ENCODE data around the gene SLC7A1. TPM values are rescaled to one million over a fixed set of nuclear protein-coding genes. Genes with fewer than 3 reads are reported as not detected.

SLC7A1 gene
- total and polyA plus RNA-seq, 2 donors, result 3.6 to 4.6 TPM

DNA sequence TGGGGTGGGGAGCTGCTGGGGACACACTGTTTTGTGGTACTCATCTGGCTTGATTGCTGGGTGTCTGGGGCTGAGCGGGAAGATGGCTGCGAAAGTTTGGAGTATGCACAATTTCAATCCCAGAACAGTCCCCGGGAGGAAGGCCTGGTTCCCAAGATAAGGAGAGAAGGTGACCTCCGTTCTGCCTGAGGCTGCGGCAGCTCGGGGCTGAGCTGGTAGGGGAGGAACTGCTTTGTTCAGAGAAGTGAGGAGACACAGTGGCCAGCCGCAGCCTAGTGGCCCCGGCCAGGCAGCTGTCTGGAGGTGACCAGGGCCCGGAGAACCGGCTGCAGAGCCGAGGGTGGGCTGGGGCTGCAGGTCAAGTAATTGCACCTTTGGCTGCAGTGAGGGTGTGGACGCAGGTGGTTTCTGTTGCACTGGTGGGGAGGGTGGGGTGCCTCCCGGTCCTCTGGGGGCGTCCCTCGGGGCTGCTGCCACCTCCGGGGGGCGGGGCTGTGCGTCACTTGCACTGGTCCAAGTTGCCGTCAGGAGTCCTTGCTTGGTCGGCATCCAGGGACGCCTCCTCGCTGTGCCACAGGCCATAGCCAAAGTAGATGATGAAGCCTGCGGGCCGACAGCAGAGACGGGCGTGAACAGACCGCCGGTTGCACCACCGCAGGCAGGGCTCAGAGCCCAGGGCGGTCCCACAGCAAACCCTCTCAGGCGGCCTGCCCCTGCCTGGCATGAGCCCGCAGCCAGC, 81.3 kb downstream of the SLC7A1 start:
- Histone ChIP-seq H3K4me3 (ENCODE audit: low read length in 2 of 2) (no peak overlapping the region), H3K36me3 (ENCODE audit: control insufficient read depth in 2 of 2, insufficient read depth in 2 of 2, low read length in 1 of 2) (peaks cover 46 to 57% of the 10 kb centered on the region in 2 donors), H3K27me3 (ENCODE audit: control insufficient read depth in 2 of 2, insufficient read depth in 1 of 2, low read length in 1 of 2) (no peaks in the 10 kb centered on the region), H3K9me3 (ENCODE audit: control insufficient read depth in 2 of 2, insufficient read depth in 1 of 2, low read length in 1 of 2) (no peaks in the 10 kb centered on the region), H3K4me1 (ENCODE audit: control insufficient read depth in 2 of 2, insufficient read depth in 2 of 2, low read length in 2 of 2) (no peaks in the 10 kb centered on the region), H3K27ac (ENCODE audit: low read depth in 1 of 2, low read length in 1 of 2) (no peak overlapping the region)
- 97% methylated on average over 32 of the region's 32 CpGs for WGBS
- DNase-seq (ENCODE audit: low read depth in 6 of 9, low spot score in 9 of 9), result no peak

DNA sequence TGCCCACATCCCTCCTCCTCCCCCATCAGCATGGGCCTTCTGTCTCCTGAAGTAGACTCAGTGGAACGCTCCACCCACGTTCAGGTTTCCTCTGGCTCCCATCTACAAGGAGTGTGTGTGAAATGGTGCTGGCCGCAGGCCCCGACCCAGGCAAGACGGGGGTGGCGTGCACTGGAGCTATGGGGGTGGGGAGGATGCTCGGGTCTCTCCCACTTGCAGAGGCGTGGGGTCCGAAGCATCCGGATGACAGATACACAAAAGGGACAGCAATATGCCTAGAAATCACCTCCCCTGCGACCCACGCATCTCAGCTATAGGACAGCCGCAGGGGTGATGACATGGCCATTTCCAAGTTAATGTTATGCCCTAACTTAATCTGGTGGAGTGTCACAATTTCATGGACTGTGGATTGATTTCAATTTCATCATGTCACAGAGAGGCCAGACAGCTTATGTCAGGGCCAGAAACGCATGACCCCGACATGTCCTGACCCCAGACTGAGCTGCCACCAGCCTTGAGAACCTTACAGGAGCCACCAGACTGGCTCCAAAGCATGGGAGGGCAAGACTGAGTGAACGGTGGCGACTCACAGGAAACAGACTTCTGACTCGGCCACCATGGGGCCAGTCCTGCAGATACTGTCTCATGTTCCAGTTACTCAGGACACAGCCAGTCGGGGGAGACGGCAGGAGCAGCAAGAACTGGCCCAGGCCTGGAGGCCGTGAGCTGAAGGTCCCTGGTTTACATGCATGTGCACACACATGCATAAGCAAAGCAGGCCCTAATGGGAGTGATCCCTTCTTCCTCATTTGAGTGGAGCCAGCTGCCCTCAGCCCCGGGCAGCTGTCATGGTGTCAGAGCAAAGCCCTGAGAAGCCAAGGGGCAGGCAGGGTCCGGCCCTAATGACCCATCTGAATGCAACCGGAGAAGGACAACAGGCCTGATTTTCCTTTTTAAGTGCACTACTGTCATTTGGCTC, 82.2 kb downstream of the SLC7A1 start:
- H3K9me3 ChIP-seq (ENCODE audit: control insufficient read depth in 2 of 2, insufficient read depth in 1 of 2, low read length in 1 of 2), result no peaks in the 10 kb centered on the region
- H3K36me3 ChIP-seq (ENCODE audit: control insufficient read depth in 2 of 2, insufficient read depth in 2 of 2, low read length in 1 of 2), result peaks cover 43 to 51% of the 10 kb centered on the region in 2 donors
- H3K27ac ChIP-seq (ENCODE audit: low read depth in 1 of 2, low read length in 1 of 2), result no peak overlapping the region
- 97% methylated on average over 24 of the region's 24 CpGs for WGBS
- H3K4me1 ChIP-seq (ENCODE audit: control insufficient read depth in 2 of 2, insufficient read depth in 2 of 2, low read length in 2 of 2), result no peaks in the 10 kb centered on the region
- H3K4me3 ChIP-seq (ENCODE audit: low read length in 2 of 2), result no peak overlapping the region
- no peak for DNase-seq (ENCODE audit: low read depth in 6 of 9, low spot score in 9 of 9)
- H3K27me3 ChIP-seq (ENCODE audit: control insufficient read depth in 2 of 2, insufficient read depth in 1 of 2, low read length in 1 of 2), result no peaks in the 10 kb centered on the region

DNA sequence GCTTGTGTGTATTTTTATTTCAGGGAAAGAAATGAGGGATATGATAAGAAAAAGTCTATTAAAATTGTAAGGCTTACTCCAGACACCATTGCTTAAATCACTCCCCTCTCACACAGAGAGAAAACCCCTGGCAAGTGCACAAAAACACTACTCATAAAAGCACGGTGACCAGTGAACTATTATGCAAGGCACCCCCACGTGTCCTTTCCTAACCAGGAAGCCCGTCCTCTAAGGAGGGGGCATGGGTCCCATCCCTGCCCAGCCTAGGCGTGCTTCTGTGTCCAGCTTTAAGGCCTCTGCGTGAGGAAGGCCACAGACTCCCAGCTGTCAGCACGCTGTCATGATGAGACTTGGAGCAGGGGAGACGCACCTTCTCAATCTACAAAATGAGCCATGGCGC, 83.5 kb downstream of the SLC7A1 start:
- Histone ChIP-seq H3K4me3 (ENCODE audit: low read length in 2 of 2) (no peak overlapping the region), H3K27ac (ENCODE audit: low read depth in 1 of 2, low read length in 1 of 2) (no peak overlapping the region), H3K9me3 (ENCODE audit: control insufficient read depth in 2 of 2, insufficient read depth in 1 of 2, low read length in 1 of 2) (no peaks in the 10 kb centered on the region), H3K4me1 (ENCODE audit: control insufficient read depth in 2 of 2, insufficient read depth in 2 of 2, low read length in 2 of 2) (no peaks in the 10 kb centered on the region), H3K27me3 (ENCODE audit: control insufficient read depth in 2 of 2, insufficient read depth in 1 of 2, low read length in 1 of 2) (no peaks in the 10 kb centered on the region), H3K36me3 (ENCODE audit: control insufficient read depth in 2 of 2, insufficient read depth in 2 of 2, low read length in 1 of 2) (peaks cover 41% of the 10 kb centered on the region in 2 donors)
- 96% methylated on average over 8 of the region's 8 CpGs for WGBS
- DNase-seq (ENCODE audit: low read depth in 6 of 9, low spot score in 9 of 9), result no peak

DNA sequence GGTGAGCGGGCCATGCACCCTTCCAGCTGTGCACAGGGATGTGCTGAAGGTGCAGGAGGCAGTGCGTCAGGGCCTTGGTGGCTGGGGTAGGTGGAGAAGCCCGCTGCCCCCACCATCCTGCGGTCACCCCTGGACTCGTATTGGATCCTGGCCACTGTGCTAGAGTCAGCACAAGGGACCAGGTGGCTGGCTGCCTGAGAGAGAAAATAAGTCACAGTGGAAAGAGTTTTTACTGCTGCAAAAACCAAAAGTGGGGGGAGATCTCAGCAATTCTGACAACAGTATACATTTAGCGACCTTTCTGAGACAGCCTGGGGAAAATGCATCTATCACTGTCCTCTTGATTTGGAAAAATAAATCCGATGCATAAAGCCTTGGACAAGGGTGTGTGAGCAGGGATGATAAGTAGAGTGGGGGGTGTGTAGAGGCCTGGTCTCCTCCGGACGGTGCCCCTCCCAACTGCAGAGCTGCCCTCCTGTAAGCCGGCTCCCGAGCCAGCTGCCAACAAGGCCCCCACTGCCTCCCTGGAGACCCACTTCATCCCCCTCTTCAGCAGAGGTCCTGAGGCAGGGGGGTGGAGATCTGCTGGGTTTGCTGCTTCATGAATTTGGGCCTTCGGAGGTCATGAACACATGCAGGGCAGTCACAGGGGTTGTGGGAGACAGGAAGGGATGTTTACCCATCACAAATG, 84.2 kb downstream of the SLC7A1 start:
- Histone ChIP-seq H3K9me3 (ENCODE audit: control insufficient read depth in 2 of 2, insufficient read depth in 1 of 2, low read length in 1 of 2) (no peaks in the 10 kb centered on the region), H3K27ac (ENCODE audit: low read depth in 1 of 2, low read length in 1 of 2) (no peak overlapping the region), H3K36me3 (ENCODE audit: control insufficient read depth in 2 of 2, insufficient read depth in 2 of 2, low read length in 1 of 2) (peaks cover 34 to 35% of the 10 kb centered on the region in 2 donors), H3K4me3 (ENCODE audit: low read length in 2 of 2) (no peak overlapping the region), H3K4me1 (ENCODE audit: control insufficient read depth in 2 of 2, insufficient read depth in 2 of 2, low read length in 2 of 2) (no peaks in the 10 kb centered on the region), H3K27me3 (ENCODE audit: control insufficient read depth in 2 of 2, insufficient read depth in 1 of 2, low read length in 1 of 2) (no peaks in the 10 kb centered on the region)
- WGBS, result 96% methylated on average over 12 of the region's 12 CpGs
- no peak for DNase-seq (ENCODE audit: low read depth in 6 of 9, low spot score in 9 of 9)

DNA sequence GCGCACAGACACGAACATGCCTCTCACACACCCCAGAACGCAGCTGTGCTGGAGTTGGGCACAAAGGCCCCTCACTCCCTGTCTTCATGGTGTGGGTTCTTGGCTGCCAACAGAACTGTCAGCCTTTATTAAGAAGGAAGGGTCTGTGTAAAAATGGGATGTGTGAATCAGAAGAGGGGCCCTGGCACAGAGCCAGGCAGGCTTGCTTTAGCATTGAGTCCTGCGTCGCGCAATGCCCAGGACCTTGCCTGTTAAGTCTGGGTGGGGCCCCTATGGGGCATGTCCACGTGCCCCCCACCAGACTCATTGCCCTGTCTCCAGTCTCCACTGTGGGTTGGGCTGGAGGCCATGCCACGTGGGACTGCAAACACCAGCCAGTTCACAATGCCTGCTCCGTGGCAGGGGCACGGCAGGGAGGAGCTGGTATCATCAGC, 84.8 kb downstream of the SLC7A1 start:
- Histone ChIP-seq H3K36me3 (ENCODE audit: control insufficient read depth in 2 of 2, insufficient read depth in 2 of 2, low read length in 1 of 2) (peaks cover 28 to 29% of the 10 kb centered on the region in 2 donors), H3K27me3 (ENCODE audit: control insufficient read depth in 2 of 2, insufficient read depth in 1 of 2, low read length in 1 of 2) (no peaks in the 10 kb centered on the region), H3K9me3 (ENCODE audit: control insufficient read depth in 2 of 2, insufficient read depth in 1 of 2, low read length in 1 of 2) (no peaks in the 10 kb centered on the region), H3K27ac (ENCODE audit: low read depth in 1 of 2, low read length in 1 of 2) (no peak overlapping the region), H3K4me3 (ENCODE audit: low read length in 2 of 2) (no peak overlapping the region), H3K4me1 (ENCODE audit: control insufficient read depth in 2 of 2, insufficient read depth in 2 of 2, low read length in 2 of 2) (no peaks in the 10 kb centered on the region)
- 99% methylated on average over 10 of the region's 10 CpGs for WGBS
- no peak for DNase-seq (ENCODE audit: low read depth in 6 of 9, low spot score in 9 of 9)

DNA sequence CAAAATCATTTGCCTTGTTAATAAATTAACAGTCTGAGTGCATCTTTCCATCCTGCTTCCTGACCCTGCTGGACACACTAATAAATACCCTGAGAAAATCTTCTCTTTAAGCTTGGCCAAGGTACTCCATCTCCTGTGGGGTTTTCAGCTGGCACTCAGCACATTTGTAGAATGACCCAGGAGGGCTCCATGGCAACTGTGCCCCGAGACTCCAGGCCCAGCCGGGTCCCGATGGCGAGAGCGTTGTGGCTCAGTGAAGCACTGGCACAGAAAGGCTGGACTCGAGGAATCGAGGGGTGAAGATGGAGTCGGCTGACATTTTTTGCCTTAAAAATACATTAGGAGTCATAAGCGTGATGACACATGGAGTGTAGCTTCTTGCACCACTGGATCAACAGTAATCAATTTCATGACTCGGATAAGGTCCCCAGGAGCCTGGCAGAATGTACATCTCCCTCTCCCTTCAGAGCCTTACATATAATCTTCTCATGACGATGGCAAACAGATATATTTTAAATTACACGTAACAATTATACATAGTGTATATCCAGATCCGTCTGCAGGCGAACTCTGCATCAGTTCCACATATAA, 85.4 kb downstream of the SLC7A1 start:
- Histone ChIP-seq H3K9me3 (ENCODE audit: control insufficient read depth in 2 of 2, insufficient read depth in 1 of 2, low read length in 1 of 2) (no peaks in the 10 kb centered on the region), H3K4me3 (ENCODE audit: low read length in 2 of 2) (no peak overlapping the region), H3K36me3 (ENCODE audit: control insufficient read depth in 2 of 2, insufficient read depth in 2 of 2, low read length in 1 of 2) (peaks cover 23 to 24% of the 10 kb centered on the region in 2 donors), H3K27ac (ENCODE audit: low read depth in 1 of 2, low read length in 1 of 2) (no peak overlapping the region), H3K27me3 (ENCODE audit: control insufficient read depth in 2 of 2, insufficient read depth in 1 of 2, low read length in 1 of 2) (peaks cover 0 to 4% of the 10 kb centered on the region in 2 donors), H3K4me1 (ENCODE audit: control insufficient read depth in 2 of 2, insufficient read depth in 2 of 2, low read length in 2 of 2) (no peaks in the 10 kb centered on the region)
- no peak for DNase-seq (ENCODE audit: low read depth in 6 of 9, low spot score in 9 of 9)
- 97% methylated on average over 14 of the region's 14 CpGs for WGBS

DNA sequence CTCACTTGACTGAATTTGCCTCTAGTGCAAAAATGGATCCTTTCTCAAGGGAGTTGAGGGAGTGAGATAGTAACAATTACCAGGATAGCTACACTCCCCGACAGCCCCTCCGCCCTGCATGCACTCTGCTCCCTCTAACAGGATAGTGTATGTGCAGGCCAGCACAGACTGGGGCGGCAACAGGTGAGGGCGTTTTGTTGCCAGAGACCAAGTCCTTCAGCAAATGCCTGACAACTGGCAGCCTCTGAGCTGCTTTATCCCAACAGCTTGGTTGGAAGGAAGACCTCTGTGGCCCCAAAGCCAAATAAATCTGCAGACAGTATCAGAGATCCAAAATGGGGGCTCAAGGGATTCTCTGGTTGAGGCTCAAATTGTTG, 86.6 kb downstream of the SLC7A1 start:
- H3K4me1 ChIP-seq (ENCODE audit: control insufficient read depth in 2 of 2, insufficient read depth in 2 of 2, low read length in 2 of 2), result no peaks in the 10 kb centered on the region
- no peak for DNase-seq (ENCODE audit: low read depth in 6 of 9, low spot score in 9 of 9)
- 98% methylated on average over 4 of the region's 4 CpGs for WGBS

DNA sequence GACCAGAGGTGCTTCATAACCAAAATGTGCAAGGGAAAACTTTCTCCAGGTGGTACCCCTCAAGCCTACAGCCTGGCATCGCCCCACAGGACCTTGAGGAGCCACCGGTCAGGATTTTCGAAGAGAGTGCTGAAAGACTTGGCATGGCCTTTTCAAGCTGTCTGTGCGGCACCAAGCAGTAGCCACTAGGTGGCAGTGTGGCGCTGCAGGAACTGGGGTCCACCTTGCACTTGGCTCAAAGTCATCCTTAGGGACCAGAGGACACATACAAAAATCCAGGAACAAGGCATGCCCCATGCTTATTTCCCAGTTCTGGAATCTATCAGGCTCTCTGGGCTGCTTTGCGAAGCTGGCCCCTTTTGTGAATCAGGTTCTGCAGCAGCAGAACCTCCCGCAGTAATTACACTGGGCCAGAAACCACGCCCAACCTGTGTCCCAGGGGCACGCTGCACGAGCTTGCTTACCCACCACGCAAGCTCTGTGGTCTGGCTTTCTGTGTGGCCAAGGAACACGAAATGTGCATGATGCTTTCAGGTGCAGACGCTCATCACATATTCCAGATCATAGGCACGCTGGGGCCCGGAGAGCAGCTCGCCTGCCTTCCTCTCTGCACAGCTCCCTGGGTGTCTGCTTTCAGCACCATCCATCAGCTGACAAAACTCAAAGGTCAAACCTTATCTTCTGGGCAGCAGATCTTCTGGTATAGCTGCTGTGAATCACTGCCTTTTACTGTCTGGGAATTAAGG, 87.2 kb downstream of the SLC7A1 start:
- 65% methylated on average over 16 of the region's 16 CpGs for WGBS
- peak; percentile 38 to 84 (median 61) for DNase-seq (ENCODE audit: low read depth in 6 of 9, low spot score in 9 of 9)
- H3K9me3 ChIP-seq (ENCODE audit: control insufficient read depth in 2 of 2, insufficient read depth in 1 of 2, low read length in 1 of 2), result no peaks in the 10 kb centered on the region
- peaks cover 0 to 13% of the 10 kb centered on the region in 2 donors for H3K27me3 ChIP-seq (ENCODE audit: control insufficient read depth in 2 of 2, insufficient read depth in 1 of 2, low read length in 1 of 2)
- no peak overlapping the region for H3K27ac ChIP-seq (ENCODE audit: low read depth in 1 of 2, low read length in 1 of 2)
- H3K36me3 ChIP-seq (ENCODE audit: control insufficient read depth in 2 of 2, insufficient read depth in 2 of 2, low read length in 1 of 2), result peaks cover 7 to 9% of the 10 kb centered on the region in 2 donors
- H3K4me3 ChIP-seq (ENCODE audit: low read length in 2 of 2), result no peak overlapping the region
- H3K4me1 ChIP-seq (ENCODE audit: control insufficient read depth in 2 of 2, insufficient read depth in 2 of 2, low read length in 2 of 2), result no peaks in the 10 kb centered on the region

More for the DNA sequence above, 86.6 kb downstream of the SLC7A1 start:
- peaks cover 12 to 15% of the 10 kb centered on the region in 2 donors for H3K36me3 ChIP-seq (ENCODE audit: control insufficient read depth in 2 of 2, insufficient read depth in 2 of 2, low read length in 1 of 2)
- peaks cover 0 to 11% of the 10 kb centered on the region in 2 donors for H3K27me3 ChIP-seq (ENCODE audit: control insufficient read depth in 2 of 2, insufficient read depth in 1 of 2, low read length in 1 of 2)
- no peaks in the 10 kb centered on the region for H3K9me3 ChIP-seq (ENCODE audit: control insufficient read depth in 2 of 2, insufficient read depth in 1 of 2, low read length in 1 of 2)
- H3K27ac ChIP-seq (ENCODE audit: low read depth in 1 of 2, low read length in 1 of 2), result no peak overlapping the region
- H3K4me3 ChIP-seq (ENCODE audit: low read length in 2 of 2), result no peak overlapping the region
